ENCODE data around the gene OSBPL9.
"Not testable (repeated sequence)": the region's sequence is repeated elsewhere in the genome, so short reads cannot be mapped to it uniquely, and the experiment has no call there.

The OSBPL9 gene

GRCh38 chr1:51616903-51617708, at the start of gene OSBPL9:
Gene OSBPL9 (plus strand): TSS chr1:51617092. CDS start chr1:51617111, 19 bp downstream.
- peak; percentile 38 for DNase-seq

- DNase-seq = no peak
Measured at GRCh38 chr1:51567653-51568052, 49.2 kb upstream of the OSBPL9 start.

- DNase-seq = no peak
Measured at GRCh38 chr1:51568231-51568935, 48.5 kb upstream of the OSBPL9 start.

- DNase-seq = no peak
Measured at GRCh38 chr1:51569284-51570062, 47.4 kb upstream of the OSBPL9 start.

GRCh38 chr1:51570063-51570710, 46.7 kb upstream of the OSBPL9 start:
- DNase-seq = no peak

- no peak for DNase-seq
Measured at GRCh38 chr1:51572365-51572764, 44.5 kb upstream of the OSBPL9 start.

GRCh38 chr1:51574796-51575195, 42.1 kb upstream of the OSBPL9 start:
- DNase-seq = no peak

GRCh38 chr1:51575406-51576084, 41.3 kb upstream of the OSBPL9 start:
- DNase-seq = no peak

- no peak for DNase-seq
Measured at GRCh38 chr1:51576085-51576444, 40.8 kb upstream of the OSBPL9 start.

- DNase-seq = no peak
Measured at GRCh38 chr1:51576923-51577322, 40.0 kb upstream of the OSBPL9 start.

GRCh38 chr1:51578383-51579109, 38.3 kb upstream of the OSBPL9 start:
- no peak for DNase-seq

- DNase-seq = no peak
Measured at GRCh38 chr1:51581238-51581637, 35.7 kb upstream of the OSBPL9 start.

- no peak for DNase-seq
Measured at GRCh38 chr1:51583532-51583931, 33.4 kb upstream of the OSBPL9 start.

- DNase-seq = no peak
Measured at GRCh38 chr1:51584021-51584420, 32.9 kb upstream of the OSBPL9 start.

- no peak for DNase-seq
Measured at GRCh38 chr1:51592711-51593110, 24.2 kb upstream of the OSBPL9 start.

- no peak for DNase-seq
Measured at GRCh38 chr1:51594716-51595115, 22.2 kb upstream of the OSBPL9 start.

- no peak for DNase-seq
Measured at GRCh38 chr1:51600529-51600928, 16.4 kb upstream of the OSBPL9 start.

GRCh38 chr1:51600965-51601364, 15.9 kb upstream of the OSBPL9 start:
- no peak for DNase-seq

- no peak for DNase-seq
Measured at GRCh38 chr1:51605961-51606723, 10.8 kb upstream of the OSBPL9 start.

- DNase-seq = no peak
Measured at GRCh38 chr1:51607681-51608095, 9.2 kb upstream of the OSBPL9 start.

- not testable (repeated sequence) for DNase-seq
Measured at GRCh38 chr1:51610104-51610503, 6.8 kb upstream of the OSBPL9 start.
